Fibroblast of skin of left quadriceps (primary cell): Measurements from ENCODE around the gene PITX1.
"Not testable (repeated sequence)": the region's sequence is repeated elsewhere in the genome, so short reads cannot be mapped to it uniquely, and the experiment has no call there.

Source experiments
- DNase-seq, 2 experiments: peaks; one replicate each; pipeline ENCODE4 v3.0.0-alpha.2; 2013; ENCODE audit warnings: low read depth in 2 of 2

Gene PITX1

GRCh38 chr5:135033901-135034235 is at the start of gene PITX1:
TSS of gene PITX1 (minus strand) at chr5:135034228. CDS start at chr5:135033881, 347 bp downstream.
- DNase-seq = no peak

GRCh38 chr5:135083334-135083733 is 49.3 kb upstream of the PITX1 start:
- not testable (repeated sequence) for DNase-seq

- no peak for DNase-seq
These were observed 47.2 kb upstream of the PITX1 start for GRCh38 chr5:135081240-135081639.

GRCh38 chr5:135079760-135080159 is 45.7 kb upstream of the PITX1 start:
- DNase-seq = no peak

- DNase-seq = no peak
These were observed 45.2 kb upstream of the PITX1 start for GRCh38 chr5:135079099-135079681.

- DNase-seq = no peak
These were observed 42.8 kb upstream of the PITX1 start for GRCh38 chr5:135076801-135077200.

- DNase-seq = no peak
These were observed 42.0 kb upstream of the PITX1 start for GRCh38 chr5:135076051-135076491.

GRCh38 chr5:135075621-135076020 is 41.6 kb upstream of the PITX1 start:
- DNase-seq = no peak

GRCh38 chr5:135073761-135074345 is 39.8 kb upstream of the PITX1 start:
- peak; percentile 12 to 14 for DNase-seq

GRCh38 chr5:135072387-135073281 is 38.6 kb upstream of the PITX1 start:
- DNase-seq = no peak

- DNase-seq = no peak
These were observed 37.3 kb upstream of the PITX1 start for GRCh38 chr5:135071311-135071710.

- no peak for DNase-seq
These were observed 36.0 kb upstream of the PITX1 start for GRCh38 chr5:135069895-135070657.

- DNase-seq = no peak
These were observed 35.2 kb upstream of the PITX1 start for GRCh38 chr5:135069016-135069770.

GRCh38 chr5:135067587-135067986 is 33.6 kb upstream of the PITX1 start:
- no peak for DNase-seq

GRCh38 chr5:135066781-135067180 is 32.8 kb upstream of the PITX1 start:
- no peak for DNase-seq

GRCh38 chr5:135065306-135066265 is 31.6 kb upstream of the PITX1 start:
- no peak for DNase-seq

GRCh38 chr5:135064235-135064570 is 30.2 kb upstream of the PITX1 start:
- no peak for DNase-seq

GRCh38 chr5:135063511-135064234 is 29.6 kb upstream of the PITX1 start:
- no peak for DNase-seq

- no peak for DNase-seq
These were observed 29.0 kb upstream of the PITX1 start for GRCh38 chr5:135063056-135063445.
